ENCODE results near the gene CPLX4. TPM values are rescaled to one million over a fixed set of nuclear protein-coding genes. Genes with fewer than 3 reads are reported as not detected.

The CPLX4 gene
- total and polyA plus RNA-seq, 2 of the 8 experiments (the other 6 are each of a cell fraction or from before 2014, with no cell fraction given): not detected

DNA sequence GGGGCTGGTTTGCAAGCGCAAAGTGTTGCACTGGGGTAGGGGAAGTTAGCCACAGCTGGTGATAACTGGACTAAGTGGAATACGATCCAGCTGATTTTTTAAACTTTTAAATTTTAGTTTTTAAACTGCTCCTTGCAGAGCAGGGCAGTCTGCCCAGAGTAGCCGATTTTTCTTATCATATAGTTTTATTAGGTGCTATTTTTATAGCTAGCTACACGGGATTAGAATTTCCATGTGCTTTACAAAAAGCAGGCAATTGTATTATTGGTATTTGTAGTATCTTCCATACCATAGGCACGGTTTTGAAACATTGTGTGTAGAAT lies 9.6 kb downstream of the CPLX4 start (continued):
- TF ChIP-seq, protein P1, sequence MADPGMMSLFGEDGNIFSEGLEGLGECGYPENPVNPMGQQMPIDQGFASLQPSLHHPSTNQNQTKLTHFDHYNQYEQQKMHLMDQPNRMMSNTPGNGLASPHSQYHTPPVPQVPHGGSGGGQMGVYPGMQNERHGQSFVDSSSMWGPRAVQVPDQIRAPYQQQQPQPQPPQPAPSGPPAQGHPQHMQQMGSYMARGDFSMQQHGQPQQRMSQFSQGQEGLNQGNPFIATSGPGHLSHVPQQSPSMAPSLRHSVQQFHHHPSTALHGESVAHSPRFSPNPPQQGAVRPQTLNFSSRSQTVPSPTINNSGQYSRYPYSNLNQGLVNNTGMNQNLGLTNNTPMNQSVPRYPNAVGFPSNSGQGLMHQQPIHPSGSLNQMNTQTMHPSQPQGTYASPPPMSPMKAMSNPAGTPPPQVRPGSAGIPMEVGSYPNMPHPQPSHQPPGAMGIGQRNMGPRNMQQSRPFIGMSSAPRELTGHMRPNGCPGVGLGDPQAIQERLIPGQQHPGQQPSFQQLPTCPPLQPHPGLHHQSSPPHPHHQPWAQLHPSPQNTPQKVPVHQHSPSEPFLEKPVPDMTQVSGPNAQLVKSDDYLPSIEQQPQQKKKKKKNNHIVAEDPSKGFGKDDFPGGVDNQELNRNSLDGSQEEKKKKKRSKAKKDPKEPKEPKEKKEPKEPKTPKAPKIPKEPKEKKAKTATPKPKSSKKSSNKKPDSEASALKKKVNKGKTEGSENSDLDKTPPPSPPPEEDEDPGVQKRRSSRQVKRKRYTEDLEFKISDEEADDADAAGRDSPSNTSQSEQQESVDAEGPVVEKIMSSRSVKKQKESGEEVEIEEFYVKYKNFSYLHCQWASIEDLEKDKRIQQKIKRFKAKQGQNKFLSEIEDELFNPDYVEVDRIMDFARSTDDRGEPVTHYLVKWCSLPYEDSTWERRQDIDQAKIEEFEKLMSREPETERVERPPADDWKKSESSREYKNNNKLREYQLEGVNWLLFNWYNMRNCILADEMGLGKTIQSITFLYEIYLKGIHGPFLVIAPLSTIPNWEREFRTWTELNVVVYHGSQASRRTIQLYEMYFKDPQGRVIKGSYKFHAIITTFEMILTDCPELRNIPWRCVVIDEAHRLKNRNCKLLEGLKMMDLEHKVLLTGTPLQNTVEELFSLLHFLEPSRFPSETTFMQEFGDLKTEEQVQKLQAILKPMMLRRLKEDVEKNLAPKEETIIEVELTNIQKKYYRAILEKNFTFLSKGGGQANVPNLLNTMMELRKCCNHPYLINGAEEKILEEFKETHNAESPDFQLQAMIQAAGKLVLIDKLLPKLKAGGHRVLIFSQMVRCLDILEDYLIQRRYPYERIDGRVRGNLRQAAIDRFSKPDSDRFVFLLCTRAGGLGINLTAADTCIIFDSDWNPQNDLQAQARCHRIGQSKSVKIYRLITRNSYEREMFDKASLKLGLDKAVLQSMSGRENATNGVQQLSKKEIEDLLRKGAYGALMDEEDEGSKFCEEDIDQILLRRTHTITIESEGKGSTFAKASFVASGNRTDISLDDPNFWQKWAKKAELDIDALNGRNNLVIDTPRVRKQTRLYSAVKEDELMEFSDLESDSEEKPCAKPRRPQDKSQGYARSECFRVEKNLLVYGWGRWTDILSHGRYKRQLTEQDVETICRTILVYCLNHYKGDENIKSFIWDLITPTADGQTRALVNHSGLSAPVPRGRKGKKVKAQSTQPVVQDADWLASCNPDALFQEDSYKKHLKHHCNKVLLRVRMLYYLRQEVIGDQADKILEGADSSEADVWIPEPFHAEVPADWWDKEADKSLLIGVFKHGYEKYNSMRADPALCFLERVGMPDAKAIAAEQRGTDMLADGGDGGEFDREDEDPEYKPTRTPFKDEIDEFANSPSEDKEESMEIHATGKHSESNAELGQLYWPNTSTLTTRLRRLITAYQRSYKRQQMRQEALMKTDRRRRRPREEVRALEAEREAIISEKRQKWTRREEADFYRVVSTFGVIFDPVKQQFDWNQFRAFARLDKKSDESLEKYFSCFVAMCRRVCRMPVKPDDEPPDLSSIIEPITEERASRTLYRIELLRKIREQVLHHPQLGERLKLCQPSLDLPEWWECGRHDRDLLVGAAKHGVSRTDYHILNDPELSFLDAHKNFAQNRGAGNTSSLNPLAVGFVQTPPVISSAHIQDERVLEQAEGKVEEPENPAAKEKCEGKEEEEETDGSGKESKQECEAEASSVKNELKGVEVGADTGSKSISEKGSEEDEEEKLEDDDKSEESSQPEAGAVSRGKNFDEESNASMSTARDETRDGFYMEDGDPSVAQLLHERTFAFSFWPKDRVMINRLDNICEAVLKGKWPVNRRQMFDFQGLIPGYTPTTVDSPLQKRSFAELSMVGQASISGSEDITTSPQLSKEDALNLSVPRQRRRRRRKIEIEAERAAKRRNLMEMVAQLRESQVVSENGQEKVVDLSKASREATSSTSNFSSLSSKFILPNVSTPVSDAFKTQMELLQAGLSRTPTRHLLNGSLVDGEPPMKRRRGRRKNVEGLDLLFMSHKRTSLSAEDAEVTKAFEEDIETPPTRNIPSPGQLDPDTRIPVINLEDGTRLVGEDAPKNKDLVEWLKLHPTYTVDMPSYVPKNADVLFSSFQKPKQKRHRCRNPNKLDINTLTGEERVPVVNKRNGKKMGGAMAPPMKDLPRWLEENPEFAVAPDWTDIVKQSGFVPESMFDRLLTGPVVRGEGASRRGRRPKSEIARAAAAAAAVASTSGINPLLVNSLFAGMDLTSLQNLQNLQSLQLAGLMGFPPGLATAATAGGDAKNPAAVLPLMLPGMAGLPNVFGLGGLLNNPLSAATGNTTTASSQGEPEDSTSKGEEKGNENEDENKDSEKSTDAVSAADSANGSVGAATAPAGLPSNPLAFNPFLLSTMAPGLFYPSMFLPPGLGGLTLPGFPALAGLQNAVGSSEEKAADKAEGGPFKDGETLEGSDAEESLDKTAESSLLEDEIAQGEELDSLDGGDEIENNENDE (IDR thresholded peaks at IDR 0.05; ENCODE audit: insufficient replicate concordance, low read length): no peak
- TF ChIP-seq SIRT6 (IDR thresholded peaks at IDR 0.05; ENCODE audit: low read length) (no peak), SIN3A (conservative IDR thresholded peaks at IDR 0.05 in 1 of 2, IDR thresholded peaks at IDR 0.05 in 1 of 2; ENCODE audit: low read depth in 1 of 2, low read length in 2 of 2) (no peak), TAF1 (IDR thresholded peaks at IDR 0.05; ENCODE audit: low read depth, low read length) (no peak), ZNF274 (IDR thresholded peaks at IDR 0.05; ENCODE audit: borderline replicate concordance, extremely low read depth, low read length) (no peak), TBP (IDR thresholded peaks at IDR 0.05; ENCODE audit: low read depth, low read length) (no peak)
- TF ChIP-seq, protein P2, sequence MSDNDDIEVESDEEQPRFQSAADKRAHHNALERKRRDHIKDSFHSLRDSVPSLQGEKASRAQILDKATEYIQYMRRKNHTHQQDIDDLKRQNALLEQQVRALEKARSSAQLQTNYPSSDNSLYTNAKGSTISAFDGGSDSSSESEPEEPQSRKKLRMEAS (IDR thresholded peaks at IDR 0.05): no peak
- TF ChIP-seq, protein P3, sequence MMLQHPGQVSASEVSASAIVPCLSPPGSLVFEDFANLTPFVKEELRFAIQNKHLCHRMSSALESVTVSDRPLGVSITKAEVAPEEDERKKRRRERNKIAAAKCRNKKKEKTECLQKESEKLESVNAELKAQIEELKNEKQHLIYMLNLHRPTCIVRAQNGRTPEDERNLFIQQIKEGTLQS (IDR thresholded peaks at IDR 0.05; ENCODE audit: insufficient read depth, low read depth, low read length): no peak

Measured in H1 (cell line).